ENCODE results near the gene LINGO3.

DNA sequence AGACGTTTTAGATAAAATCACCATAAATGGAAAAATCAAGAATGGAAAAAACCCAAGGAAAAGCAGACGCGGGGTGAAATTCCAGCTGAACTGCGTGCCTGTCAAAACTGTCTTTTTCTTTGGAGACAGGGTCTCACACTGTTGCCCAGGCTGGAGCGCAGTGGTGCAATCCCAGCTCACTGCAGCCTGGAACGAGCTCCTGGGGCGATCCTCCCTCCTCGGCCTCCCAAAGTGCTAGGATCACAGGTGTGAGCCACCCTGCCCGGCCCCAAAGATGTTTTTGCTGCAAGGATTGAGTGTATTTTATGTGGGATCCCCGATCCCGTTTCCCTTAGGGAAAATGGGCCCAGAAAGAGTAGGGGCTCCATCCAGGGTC is 25.1 kb downstream of the LINGO3 start:
- no peak for TF ChIP-seq EZH2 (IDR thresholded peaks at IDR 0.05; ENCODE audit: insufficient read depth, poor library complexity, severe bottlenecking)
- no peak for TF ChIP-seq EZH2phosphoT487 (IDR thresholded peaks at IDR 0.05; ENCODE audit: insufficient read depth, low read depth)
